ENCODE measurements around the gene EPS8L3.

The EPS8L3 gene, protein sequence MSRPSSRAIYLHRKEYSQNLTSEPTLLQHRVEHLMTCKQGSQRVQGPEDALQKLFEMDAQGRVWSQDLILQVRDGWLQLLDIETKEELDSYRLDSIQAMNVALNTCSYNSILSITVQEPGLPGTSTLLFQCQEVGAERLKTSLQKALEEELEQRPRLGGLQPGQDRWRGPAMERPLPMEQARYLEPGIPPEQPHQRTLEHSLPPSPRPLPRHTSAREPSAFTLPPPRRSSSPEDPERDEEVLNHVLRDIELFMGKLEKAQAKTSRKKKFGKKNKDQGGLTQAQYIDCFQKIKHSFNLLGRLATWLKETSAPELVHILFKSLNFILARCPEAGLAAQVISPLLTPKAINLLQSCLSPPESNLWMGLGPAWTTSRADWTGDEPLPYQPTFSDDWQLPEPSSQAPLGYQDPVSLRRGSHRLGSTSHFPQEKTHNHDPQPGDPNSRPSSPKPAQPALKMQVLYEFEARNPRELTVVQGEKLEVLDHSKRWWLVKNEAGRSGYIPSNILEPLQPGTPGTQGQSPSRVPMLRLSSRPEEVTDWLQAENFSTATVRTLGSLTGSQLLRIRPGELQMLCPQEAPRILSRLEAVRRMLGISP

DNA sequence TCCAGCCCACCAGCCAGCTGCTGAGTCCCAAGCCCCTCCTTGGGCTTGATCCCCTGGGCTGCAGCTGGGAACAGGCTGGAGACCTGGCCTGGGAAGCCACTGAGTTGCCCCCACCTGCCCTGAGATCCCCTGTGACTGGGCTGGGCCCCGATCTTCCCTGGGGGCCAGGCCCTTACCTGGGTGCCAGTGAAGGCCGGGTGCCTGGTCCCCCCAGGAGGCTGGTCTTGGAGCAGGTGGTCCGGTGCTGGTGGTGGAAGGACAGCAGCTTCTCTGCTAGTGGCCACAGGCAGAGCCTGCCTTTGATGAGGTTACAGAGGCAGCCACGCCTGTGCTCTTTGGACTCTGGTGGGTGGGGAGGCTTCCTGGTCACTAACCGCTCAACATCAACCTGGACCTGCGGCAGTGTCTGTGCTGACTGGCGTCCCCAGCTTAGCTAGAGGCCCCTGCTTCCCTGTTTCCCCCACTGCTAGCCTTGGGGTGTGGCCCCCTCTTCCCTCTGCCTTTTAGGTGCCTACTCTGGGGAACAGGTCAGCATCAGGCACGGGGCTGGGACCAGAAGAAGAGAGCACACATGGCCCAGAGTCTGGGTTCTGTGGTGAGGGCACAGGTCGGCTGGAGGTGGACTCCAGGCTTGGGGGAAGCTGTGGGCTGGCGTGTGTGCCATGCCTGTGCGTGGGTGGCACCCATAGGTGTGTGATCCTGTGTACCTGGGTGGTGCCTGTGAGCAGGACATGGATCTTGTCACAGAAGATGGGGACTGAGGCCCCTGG, at the start of gene EPS8L3:
Gene EPS8L3, minus strand, starts transcription at position 278 of the 770 bp plus-strand sequence. CDS start 2,174 bp downstream, outside the sequence.
- DNase-seq: no peak

DNA sequence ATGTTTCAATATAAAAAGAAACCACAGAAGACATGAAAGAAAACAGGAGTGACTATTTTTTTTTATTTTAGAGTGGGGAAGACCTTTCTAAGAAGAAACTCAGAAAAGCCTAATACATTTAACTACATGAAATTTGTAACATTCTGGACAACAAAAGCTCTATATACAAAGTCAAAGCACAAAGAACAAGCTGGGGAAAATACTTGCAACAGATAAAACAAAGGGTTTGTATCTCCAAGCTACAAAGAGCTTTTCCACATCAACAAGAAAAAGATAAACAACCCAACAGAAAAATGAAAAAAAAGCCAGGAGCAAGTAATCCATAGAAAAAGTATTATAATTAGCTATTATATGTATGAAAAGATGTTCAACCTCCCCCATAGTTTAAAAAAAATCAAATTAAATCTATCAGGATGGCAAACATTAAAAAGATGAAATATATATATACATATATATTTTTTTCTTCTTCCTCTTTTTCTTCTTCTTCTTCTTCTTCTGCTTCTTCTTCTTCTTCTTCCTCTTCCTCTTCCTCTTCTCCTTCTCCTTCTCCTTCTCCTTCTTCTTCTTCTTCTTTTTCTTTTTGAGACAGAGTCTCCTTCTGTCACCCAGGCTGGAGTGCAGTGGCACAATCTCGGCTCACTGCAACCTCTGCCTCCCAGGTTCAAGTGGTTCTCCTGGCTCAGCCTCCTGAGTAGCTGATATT, 49.1 kb upstream of the EPS8L3 start:
- no peak for DNase-seq

DNA sequence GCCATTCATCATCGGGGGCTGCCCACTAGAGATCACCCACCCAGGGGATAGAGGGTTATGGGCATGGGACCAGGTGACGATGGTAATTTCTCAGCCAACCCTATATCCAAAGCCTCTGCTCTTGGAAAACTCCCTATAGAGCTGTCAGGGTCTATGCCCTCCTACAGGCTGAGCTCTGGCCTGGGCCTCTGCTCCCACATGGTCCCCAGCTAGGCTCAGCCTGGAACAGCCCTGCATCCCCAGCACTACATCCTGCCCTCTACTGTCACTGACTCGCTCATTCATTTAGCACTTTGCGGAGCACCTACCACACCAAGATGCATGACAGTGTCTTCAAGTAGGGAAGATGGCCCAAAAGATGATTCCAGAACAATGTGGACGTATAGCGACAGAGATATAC, 45.0 kb upstream of the EPS8L3 start:
- no peak for DNase-seq

DNA sequence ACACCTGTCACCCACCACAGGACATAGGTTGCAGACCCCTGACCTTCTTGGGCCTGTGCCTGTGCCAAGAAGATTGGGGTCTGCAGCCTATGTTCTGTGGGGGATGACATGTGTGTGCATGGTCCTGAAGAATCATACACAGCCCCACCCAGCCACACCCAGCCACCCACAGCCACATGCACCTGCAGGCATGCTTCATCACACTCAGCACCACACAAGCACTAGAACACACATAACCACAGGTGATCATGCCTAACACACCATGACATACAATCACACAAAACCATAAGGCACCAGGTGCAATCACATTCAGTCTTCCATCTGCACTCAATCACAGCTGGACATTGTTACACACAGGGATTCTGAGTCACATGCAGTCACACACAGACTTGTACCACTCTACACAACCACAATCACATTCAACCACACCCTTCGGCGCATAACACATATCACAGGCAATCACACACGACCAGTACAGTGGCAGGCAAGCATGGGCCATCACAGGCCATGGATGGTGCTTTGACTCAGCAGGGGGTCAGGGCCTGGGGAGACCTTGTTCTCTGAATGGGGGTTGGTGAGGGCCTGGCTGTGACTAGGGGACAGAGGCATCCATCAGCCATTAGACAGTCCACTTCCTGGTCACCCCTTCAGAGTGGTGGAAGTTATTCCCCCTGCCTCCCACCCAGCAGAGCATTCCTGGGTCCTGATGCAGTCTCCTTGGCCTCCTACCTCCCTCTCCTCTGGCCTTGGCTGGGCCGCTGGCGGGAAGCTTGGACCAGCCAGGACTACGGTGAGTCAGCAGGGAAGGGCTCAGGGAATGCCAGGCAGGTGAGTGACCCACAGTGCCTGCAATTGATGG, 44.3 kb upstream of the EPS8L3 start:
- DNase-seq: no peak

DNA sequence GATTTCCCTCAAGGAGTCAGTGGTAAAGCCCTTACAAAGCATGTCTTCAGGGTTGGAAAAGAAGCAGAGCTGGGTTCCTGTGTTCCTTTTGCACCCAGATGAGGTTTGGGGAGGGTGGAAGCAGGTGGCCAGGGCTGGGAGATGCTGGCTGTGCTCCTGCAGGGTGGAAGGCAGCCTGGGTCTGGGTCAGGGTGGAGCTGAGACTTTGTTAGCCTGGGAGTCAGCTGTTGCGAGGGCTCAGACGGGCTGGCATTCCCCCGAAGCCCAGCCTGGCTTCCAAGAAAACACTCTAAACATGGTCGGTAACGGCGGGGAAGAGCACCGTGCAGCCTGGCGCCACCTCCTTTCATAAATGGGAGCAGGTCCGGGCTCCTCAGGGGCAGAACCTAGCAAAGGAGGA, 43.7 kb upstream of the EPS8L3 start:
- no peak for DNase-seq

DNA sequence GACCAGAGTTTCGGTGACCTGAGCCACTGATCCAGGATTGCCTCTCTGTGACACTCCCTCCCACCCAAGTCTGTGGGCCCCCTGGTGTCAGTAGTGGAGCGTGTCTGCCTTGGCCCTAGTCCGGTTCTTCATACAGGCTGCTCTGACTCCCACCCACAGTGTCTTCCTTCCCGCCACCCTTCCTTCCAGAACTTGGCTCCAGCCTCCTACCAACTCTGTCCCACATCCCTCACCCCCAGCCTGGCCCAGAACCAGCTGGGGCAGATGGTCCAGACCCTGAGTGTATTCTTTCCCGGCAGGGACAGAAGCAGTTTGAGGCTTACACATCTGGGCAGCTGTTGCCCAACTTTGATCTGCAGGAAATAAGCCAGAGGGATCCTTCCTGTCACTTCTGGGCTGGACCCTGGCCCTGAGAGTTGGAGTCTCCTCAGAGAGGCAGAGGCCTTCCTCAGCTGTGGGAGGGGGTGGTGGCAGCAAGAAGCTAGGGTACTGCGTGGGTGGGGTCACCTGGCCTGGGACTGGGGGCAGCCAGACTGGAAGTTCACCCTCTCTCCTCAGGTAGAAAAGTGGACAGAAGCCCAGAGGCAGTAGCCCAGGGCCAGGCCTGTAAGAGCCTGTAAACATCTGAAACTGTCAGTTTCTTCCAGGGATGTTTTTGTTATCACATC, 43.1 kb upstream of the EPS8L3 start:
- no peak for DNase-seq

DNA sequence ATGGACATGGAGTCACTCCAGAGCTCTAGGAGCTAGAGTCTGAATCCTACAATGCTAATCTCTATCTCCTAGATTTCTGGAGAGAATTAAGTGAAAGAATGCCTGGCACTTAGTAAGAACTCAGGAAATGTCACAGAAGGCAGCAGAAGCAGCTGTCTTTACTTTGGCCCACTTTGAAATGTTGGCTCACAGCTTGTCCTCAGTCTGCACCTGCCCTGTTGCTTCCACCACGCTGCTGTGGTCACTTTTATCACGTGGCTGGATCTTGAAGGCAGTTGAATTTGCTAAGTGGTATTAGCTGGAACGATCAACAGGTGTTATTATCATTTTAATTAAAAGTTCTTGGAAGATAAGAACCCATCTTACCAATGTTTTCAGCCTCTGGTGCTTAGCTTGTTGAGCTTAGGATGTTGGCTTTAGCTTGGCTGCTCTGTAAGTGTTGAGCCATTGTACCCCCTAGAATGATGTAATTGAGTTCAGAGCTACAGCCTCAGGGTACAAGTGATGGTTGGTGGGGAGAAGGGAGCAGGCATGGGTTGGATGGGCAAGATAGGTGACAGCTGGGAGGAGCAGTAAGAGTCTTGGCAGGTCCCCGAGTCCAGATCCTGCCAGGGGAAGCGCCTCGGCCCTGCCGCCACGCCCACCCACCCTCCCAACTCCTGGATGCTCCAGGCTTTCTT, 41.9 kb upstream of the EPS8L3 start:
- peak; percentile 37 for DNase-seq

DNA sequence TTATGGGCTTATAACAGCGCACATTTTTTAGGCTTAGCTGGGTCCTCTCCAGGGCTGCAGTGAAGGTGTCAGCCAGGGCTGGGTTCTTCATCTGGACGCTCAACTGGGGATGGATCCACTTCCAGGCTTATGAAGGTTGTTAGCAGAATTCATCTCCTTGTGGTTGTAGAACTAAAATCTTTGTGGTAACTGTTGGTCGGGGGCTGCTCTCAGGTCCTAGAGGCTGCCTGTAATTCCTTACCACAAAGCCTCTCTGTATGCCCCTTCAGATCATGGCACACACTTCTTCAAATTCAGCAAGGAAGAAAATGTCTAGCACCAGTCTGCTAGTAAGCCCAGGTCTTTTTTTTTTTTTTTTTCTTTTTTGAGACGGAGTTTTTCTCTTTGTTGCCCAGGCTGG, 40.9 kb upstream of the EPS8L3 start:
- peak; percentile 13 for DNase-seq

DNA sequence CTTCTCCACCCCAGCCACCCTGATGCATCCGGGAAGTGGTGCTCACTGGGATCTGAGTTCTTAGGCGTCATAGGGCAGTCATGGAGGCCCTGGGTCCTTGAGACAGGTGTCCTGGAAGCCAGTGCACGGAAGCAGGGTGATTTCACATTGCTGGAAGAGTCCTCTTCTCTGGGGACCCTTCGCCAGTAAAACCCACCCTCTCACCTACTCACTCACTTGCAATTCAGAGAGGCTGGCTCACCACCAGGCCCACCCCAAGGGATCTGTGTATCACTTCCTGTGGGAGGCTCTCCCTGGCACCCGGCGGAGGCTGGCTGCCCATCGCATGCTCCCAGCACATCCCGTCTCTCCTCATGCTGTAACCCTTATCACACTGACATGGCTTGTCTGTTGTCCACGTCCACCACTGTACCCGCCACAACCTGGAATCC, 40.2 kb upstream of the EPS8L3 start:
- DNase-seq: no peak

DNA sequence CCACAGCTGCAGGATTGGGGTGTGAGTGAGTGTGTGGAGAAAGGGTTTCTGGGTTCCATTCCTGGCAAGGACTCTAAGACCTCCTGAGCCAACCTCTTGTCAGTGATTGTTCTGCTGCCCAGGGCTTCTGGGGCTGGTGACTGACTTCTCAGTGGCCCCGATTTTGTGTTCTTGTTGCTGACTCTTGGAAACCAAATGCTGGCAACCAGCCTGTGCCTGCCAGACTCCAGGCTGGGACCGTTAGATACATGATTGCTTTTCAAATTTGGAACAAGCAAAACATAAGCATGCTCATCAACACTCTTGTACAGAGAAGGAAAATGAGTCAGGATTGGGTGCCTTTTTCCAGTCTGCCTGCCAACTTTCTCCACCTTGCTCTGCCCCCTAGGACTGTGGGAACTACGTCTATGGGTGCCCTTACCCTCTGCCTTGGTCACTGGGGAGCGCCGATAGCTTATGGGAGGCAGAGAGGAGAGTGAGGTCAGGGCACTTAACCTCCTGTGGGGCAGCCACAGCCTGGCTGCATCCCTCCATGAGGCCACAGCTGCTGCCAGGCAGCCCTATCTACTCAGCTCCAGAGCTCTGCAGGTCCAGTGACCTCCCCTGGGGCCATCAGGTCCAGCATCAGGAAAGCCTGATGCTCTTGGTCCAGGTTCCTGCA, 39.3 kb upstream of the EPS8L3 start:
- DNase-seq: peak; percentile 58

DNA sequence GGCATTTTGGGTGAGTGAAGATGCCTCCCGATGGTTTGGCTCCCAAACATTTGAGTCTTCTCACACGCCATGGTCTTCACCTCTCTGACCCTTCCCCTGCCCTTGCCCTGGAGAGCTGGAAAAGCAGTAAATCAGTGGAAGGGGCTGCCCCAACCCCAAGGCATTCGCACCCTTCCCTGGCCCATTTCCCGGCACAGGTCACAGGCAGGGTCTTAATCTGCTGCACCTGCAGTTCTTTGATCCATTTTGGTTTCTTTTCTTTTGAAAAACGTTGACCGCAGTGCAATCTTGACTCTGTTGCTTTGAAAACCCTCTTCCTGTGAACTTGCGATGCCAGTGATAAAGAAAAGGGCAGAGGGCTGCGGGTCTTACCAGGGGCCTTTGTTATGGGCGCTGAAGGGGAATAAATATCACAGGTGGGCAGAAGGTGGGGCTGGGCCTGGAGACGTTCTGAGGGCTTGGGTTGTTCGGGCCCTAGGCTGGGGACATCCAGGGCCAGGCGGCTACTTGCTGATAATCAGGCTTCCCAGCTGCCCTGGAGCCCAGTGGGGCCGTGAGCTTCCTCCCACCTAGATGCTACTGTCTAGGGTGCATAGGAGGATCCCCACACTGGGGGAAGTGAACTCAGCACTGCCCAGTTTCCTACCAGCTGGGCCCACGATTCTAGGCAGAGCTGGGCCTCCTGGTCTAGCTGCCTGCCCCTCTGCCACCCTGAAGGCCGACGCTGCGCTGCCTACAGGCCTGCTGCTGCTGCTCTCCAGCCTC, 38.6 kb upstream of the EPS8L3 start:
- DNase-seq: peak; percentile 76

DNA sequence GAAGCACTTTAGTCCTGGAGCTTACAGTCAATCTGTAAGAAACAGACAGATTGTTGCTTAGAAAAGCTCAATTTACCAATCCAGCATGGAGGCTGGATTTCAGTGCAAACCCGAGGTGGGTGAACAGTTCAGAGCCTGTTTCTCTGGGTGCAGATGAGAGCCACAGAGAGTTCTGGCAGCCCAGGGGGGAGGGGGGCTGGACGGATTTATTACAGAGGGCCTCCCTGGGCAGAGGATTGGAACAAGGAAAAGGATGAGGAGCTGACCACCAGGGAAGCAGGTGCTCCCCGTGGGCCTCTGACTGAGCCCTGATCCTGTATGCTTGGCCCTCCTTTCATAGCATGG, 38.0 kb upstream of the EPS8L3 start:
- no peak for DNase-seq

DNA sequence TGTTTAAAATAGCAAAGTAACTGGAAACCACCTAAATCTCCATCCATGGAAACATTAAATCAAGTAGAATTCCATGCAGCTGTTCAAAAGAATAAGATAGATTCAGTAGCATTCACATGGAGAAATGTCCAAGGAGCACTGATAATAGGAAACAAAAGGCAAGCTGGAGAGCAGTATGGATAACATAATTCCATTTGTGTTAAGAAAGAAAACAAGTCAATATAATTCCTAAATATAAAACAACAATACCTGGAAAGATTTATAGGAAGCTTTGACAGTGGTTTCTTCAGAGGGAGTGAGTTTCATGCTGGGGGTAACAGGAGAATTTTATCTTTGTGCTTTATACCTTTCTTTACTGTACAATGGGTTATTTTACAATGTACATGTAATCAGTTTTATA, 36.6 kb upstream of the EPS8L3 start:
- DNase-seq: no peak

DNA sequence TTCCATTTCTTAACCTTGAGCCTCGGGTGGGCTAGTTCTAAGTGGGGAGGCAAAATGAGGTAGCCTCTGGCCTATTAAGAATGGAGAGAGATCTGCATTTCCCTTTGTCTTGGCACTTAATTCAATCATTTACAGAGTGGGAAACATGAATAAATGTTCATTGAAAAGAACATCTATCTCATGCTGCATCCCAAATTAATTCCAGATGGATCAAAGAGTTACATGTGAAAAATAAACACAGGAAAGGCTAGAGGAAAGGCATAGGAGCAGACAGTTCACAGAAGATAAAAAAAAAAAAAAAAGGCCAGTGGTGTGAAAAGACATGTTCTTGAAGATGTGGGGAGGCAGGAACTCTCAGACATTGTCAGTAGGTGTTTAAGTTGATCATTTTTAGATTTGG, 35.7 kb upstream of the EPS8L3 start:
- no peak for DNase-seq

DNA sequence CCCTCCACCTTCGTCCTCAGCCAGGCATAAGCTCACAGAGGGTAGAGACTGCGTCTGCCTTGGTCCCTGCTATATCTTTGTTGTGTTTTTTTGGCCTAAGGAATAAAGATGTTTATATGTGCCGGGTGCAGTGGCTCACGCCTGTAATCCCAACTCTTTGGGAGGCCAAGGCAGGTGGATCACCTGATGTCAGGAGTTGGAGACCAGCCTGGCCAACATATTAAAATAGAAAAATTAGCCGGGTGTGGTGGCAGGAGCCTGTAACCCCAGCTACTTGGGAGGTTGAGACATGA, 33.5 kb upstream of the EPS8L3 start:
- DNase-seq: peak; percentile 38

DNA sequence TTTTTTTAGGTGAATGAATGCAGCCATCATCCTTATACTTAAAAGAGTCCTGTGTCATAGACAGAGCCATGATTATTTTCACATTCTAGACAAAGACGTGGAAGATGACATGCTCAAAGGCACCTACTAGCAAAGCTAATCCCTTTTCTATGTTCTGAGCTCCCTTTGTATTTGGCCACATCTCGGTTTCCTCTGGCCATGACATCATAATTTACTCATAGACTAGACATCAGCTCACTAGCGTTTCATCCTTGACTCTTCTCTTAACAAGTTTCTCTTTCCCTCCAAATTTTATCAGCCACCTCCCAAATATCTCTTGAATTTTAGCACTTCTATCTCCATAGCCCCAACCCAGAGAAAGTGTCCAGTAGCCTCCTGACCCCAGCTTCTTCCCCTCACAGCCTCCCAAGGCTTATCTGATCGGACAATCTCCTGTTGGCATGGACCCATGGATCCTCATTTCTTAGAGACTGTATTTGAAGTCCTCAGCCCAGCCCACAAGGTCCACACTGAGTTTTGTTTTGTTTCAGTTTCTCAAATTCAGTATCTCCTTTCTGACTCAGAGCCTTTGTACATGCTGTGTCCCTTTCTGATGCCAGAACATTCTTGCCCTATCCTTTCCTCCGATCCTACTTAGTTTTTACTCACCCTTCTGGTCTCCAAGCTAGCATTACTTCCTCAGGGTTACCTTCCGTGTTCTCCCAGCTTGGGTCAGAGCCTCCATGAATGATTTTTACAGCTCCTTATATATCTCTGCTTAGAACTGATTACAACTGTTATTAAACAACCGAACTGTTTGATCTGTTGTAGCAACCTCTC, 33.0 kb upstream of the EPS8L3 start:
- peak; percentile 56 for DNase-seq

DNA sequence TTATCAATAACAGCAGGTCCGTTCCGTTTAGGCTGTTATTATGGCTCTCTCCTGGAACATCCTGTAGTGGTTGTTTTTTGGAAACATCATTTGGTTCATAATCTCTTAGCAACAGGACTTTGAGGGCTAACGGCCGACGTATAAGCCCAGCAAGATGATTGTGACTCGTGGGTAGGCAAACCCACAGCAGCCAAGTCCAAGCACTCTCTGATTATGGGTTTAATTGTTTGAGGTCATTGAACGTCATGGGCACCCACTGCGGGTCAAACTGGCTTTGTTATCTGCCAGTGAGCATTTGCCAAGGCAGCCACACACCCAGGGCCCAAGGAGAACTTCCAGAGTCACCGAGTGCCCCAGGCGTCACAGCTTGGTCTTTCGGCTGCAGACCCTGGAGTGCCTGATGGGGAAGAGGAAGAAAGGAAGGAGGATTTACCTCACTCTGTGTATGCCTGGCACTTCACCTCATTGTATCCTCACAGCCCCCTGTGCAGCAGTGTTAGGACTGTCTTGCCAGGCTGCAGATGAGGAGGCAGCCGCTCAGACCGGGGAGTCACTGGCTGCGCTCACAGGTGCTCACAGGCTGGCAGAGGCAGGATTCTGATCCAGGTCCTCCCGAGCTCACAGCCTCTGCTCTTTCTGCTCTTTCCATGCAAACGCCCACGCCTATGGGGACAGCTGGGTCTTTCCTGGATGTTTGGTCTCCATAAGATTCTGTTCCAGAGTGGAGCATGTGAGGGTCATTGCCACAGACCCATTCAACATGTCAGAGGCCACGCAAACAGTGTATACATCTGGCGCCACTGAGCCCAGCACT, 30.8 kb upstream of the EPS8L3 start:
- DNase-seq: peak; percentile 54

Data from activated CD8-positive, alpha-beta memory T cell treated with anti-CD3 and anti-CD28 coated beads for 24 hours (primary cell).